ENCODE results near the gene TUBB6.

DNA sequence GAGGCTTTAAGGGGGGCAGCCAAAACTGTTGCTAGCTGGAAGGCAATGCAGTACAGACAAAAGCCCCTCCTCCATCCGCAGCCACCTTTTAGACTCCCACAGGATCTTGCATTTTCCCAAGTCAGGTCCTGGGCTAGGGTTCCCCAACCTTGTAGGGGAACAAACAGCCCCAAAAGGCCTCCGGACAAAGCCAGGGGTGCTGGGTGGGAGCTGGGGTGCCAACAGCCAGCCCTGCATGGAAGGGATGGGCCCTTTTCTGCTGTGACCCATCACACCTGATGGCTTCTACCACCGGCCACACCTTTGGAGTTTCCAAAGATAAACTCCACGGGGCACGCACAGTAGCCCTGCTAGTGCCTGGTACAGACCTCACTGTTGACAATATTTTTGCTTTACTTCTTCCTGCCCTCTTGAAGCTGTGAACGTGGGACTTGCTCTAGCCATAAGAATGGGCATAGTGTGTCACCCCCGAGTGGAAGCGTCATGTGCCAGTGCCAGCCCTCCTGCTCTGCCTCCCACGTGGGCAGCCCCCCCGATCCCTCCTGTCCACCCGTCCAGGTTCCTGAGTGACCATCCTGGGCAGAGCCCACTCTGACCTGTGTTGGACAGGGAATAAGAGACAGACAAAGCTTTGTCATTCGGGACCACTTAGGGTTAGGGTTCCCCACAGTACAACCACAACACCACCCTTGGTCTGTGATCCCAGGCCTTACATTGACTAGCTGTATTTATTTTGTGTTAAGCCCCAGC is 18.8 kb downstream of the TUBB6 start:
- TF ChIP-seq, protein P1, sequence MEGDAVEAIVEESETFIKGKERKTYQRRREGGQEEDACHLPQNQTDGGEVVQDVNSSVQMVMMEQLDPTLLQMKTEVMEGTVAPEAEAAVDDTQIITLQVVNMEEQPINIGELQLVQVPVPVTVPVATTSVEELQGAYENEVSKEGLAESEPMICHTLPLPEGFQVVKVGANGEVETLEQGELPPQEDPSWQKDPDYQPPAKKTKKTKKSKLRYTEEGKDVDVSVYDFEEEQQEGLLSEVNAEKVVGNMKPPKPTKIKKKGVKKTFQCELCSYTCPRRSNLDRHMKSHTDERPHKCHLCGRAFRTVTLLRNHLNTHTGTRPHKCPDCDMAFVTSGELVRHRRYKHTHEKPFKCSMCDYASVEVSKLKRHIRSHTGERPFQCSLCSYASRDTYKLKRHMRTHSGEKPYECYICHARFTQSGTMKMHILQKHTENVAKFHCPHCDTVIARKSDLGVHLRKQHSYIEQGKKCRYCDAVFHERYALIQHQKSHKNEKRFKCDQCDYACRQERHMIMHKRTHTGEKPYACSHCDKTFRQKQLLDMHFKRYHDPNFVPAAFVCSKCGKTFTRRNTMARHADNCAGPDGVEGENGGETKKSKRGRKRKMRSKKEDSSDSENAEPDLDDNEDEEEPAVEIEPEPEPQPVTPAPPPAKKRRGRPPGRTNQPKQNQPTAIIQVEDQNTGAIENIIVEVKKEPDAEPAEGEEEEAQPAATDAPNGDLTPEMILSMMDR (IDR thresholded peaks at IDR 0.05): no peak
- no peak for TF ChIP-seq POLR2A (IDR thresholded peaks at IDR 0.05)
